Keratinocyte (primary cell): ENCODE results near the gene HSPA12B. TPM values are rescaled to one million over a fixed set of nuclear protein-coding genes. Genes with fewer than 3 reads are reported as not detected.

ENCODE experiments used
- DNase-seq: peaks from one replicate; pipeline ENCODE4 v3.0.0-alpha.2; 2011; ENCODE audit warnings: low read depth, missing footprints, low spot score
- FAIRE-seq: peaks from 2 replicates; lab custom pipeline; 2011; peaks lifted over from hg19 to GRCh38; lab: Jason Lieb, UNC
- H2AFZ ChIP-seq: 2 replicates; pipeline ENCODE4 v1.6.0; 2012; ENCODE audit warnings: low read length, control low read depth, inconsistent platforms; ENCODE audit not compliant: control insufficient read depth
- H3K27ac ChIP-seq: 2 replicates; pipeline ENCODE4 v1.5.1; 2011; ENCODE audit warnings: low read length; ENCODE audit not compliant: control insufficient read depth, insufficient read depth
- H3K27me3 ChIP-seq: 3 replicates; pipeline ENCODE4 v1.6.0; 2011; ENCODE audit warnings: low read length; ENCODE audit not compliant: control insufficient read depth, insufficient read depth; ENCODE audit errors: extremely low read depth
- H3K36me3 ChIP-seq, 2 experiments: 2 replicates in 1 of 2; 3 replicates in 1 of 2; pipeline ENCODE4 v1.5.1; 2011; ENCODE audit warnings: low read length in 2 of 2, mild to moderate bottlenecking in 1 of 2; ENCODE audit not compliant: control insufficient read depth in 2 of 2, insufficient read depth in 2 of 2; ENCODE audit errors: extremely low read depth in 1 of 2
- H3K4me1 ChIP-seq: 3 replicates; pipeline ENCODE4 v1.5.1; 2011; ENCODE audit warnings: low read length; ENCODE audit not compliant: control insufficient read depth, insufficient read depth; ENCODE audit errors: extremely low read depth
- H3K4me2 ChIP-seq: 3 replicates; pipeline ENCODE4 v1.6.0; 2011; ENCODE audit warnings: low read depth, low read length; ENCODE audit not compliant: control insufficient read depth, insufficient read depth; ENCODE audit errors: extremely low read depth
- H3K4me3 ChIP-seq, 3 experiments: fragments of 200-600 bp in 1 of 3; sonication (generic) in 1 of 3; 2 replicates in 2 of 3; 3 replicates in 1 of 3; pipeline ENCODE4 v1.5.1; 2011 to 2016; ENCODE audit warnings: low read length in 3 of 3, mild to moderate bottlenecking in 3 of 3, control low read depth in 2 of 3, inconsistent platforms in 1 of 3, low read depth in 1 of 3, mixed read lengths in 1 of 3, mixed run types in 1 of 3, moderate library complexity in 1 of 3; ENCODE audit not compliant: control insufficient read depth in 2 of 3, insufficient read depth in 2 of 3; ENCODE audit errors: extremely low read depth in 1 of 3
- H3K79me2 ChIP-seq: 2 replicates; pipeline ENCODE4 v1.6.0; 2012; ENCODE audit warnings: low read length; ENCODE audit not compliant: control insufficient read depth, insufficient read depth
- H3K9ac ChIP-seq: 3 replicates; pipeline ENCODE4 v1.6.0; 2011; ENCODE audit warnings: low read length; ENCODE audit not compliant: control insufficient read depth, insufficient read depth; ENCODE audit errors: extremely low read depth
- H3K9me1 ChIP-seq: 3 replicates; pipeline ENCODE4 v1.6.0; 2011; ENCODE audit warnings: low read length; ENCODE audit not compliant: control insufficient read depth, insufficient read depth; ENCODE audit errors: extremely low read depth
- H3K9me3 ChIP-seq: 2 replicates; pipeline ENCODE4 v1.5.1; 2012; ENCODE audit warnings: low read depth, low read length; ENCODE audit not compliant: control insufficient read depth
- H4K20me1 ChIP-seq: 3 replicates; pipeline ENCODE4 v1.6.0; 2011; ENCODE audit warnings: low read length; ENCODE audit not compliant: control insufficient read depth, insufficient read depth; ENCODE audit errors: extremely low read depth
- EZH2 ChIP-seq: IDR thresholded peaks from one replicate; pipeline ENCODE4 v1.6.1; 2012; ENCODE audit warnings: inconsistent platforms, mild to moderate bottlenecking, low read length, moderate library complexity
- dilution Hi-C: fragments of 300-500 bp; cut with MboI; formaldehyde crosslinking; loops from one replicate; pipeline ENCODE4 v1.7.0; 2020; ENCODE audit warnings: low sequenced_read_pairs; ENCODE audit not compliant: extremely low pct_ligation_motif_present
- polyA plus RNA-seq, 5 experiments: library from polyadenylated mRNA; depleted of rRNA in 3 of 5; stranded (reverse) in 3 of 5; stranded (forward) in 1 of 5; unstranded in 1 of 5; fragments of >200 nt; gene quantifications; 1 replicate in 1 of 5; 2 replicates in 3 of 5; 3 replicates in 1 of 5; pipeline versions ENCODE4 v1.2.1 to v1.2.3, GENCODE V29; 2011 to 2012; ENCODE audit warnings: missing spikeins in 2 of 5, low read depth in 1 of 5, low replicate concordance in 1 of 5
- TF ChIP-seq, protein P1 (sequence below), 3 experiments: IDR thresholded peaks in 1 of 3; conservative IDR thresholded peaks in 1 of 3; optimal IDR thresholded peaks in 1 of 3; 2 replicates in 2 of 3; 3 replicates in 1 of 3; pipeline versions ENCODE3 to v1.5.1; 2011; ENCODE audit warnings: low read length in 3 of 3, mild to moderate bottlenecking in 3 of 3, moderate library complexity in 2 of 3, control low read depth in 1 of 3, inconsistent platforms in 1 of 3; ENCODE audit not compliant: insufficient read depth in 2 of 3; ENCODE audit errors: extremely low read depth in 1 of 3

HSPA12B gene
- polyA plus RNA-seq, 1 donor (not counting 4 experiments of a cell fraction or from before 2014, with no cell fraction given) = not detected

DNA sequence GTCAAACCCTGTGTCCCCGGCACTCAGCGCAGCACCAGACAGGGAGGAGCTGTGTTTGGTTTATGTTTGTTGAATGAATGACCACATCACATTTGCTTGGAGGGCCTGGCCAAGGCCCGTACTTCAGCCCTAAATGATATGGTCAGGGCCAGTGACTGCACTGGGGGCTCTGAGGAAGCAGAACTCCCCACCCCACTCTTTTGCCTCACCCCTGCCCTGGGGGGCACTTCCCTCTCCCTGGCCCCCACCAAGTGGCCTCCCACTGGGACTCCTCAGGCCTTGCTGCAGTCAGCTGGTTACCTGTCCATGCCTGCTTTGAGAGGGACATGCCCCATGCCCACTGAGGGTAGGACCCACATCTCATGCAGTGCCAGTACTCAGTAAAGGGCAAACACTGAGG lies 32.2 kb downstream of the HSPA12B start:
- H3K36me3 ChIP-seq = peaks cover 4 to 7% of the 10 kb centered on the region in 2 experiments
- no peaks in the 10 kb centered on the region for H3K9me1 ChIP-seq
- no peak overlapping the region for H2AFZ ChIP-seq
- peaks cover 21% of the 10 kb centered on the region for H3K4me1 ChIP-seq
- TF ChIP-seq, protein P1, sequence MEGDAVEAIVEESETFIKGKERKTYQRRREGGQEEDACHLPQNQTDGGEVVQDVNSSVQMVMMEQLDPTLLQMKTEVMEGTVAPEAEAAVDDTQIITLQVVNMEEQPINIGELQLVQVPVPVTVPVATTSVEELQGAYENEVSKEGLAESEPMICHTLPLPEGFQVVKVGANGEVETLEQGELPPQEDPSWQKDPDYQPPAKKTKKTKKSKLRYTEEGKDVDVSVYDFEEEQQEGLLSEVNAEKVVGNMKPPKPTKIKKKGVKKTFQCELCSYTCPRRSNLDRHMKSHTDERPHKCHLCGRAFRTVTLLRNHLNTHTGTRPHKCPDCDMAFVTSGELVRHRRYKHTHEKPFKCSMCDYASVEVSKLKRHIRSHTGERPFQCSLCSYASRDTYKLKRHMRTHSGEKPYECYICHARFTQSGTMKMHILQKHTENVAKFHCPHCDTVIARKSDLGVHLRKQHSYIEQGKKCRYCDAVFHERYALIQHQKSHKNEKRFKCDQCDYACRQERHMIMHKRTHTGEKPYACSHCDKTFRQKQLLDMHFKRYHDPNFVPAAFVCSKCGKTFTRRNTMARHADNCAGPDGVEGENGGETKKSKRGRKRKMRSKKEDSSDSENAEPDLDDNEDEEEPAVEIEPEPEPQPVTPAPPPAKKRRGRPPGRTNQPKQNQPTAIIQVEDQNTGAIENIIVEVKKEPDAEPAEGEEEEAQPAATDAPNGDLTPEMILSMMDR (optimal IDR thresholded peaks at IDR 0.05 in 1 of 3, IDR thresholded peaks at IDR 0.05 in 1 of 3, conservative IDR thresholded peaks at IDR 0.05 in 1 of 3; ENCODE audit: extremely low read depth in 1 of 3, insufficient read depth in 2 of 3, low read length in 3 of 3) = no peak
- no peak for TF ChIP-seq EZH2
- no peak overlapping the region for H3K4me3 ChIP-seq
- H3K4me2 ChIP-seq = no peak overlapping the region
- FAIRE-seq = no peak
- no peak overlapping the region for H3K9ac ChIP-seq
- no peaks in the 10 kb centered on the region for H3K27me3 ChIP-seq
- no peaks in the 10 kb centered on the region for H3K9me3 ChIP-seq
- dilution Hi-C loops = no loop called here
- DNase-seq = no peak
- H4K20me1 ChIP-seq = no peaks in the 10 kb centered on the region
- H3K27ac ChIP-seq = no peak overlapping the region
- H3K79me2 ChIP-seq = peaks cover 20% of the 10 kb centered on the region

DNA sequence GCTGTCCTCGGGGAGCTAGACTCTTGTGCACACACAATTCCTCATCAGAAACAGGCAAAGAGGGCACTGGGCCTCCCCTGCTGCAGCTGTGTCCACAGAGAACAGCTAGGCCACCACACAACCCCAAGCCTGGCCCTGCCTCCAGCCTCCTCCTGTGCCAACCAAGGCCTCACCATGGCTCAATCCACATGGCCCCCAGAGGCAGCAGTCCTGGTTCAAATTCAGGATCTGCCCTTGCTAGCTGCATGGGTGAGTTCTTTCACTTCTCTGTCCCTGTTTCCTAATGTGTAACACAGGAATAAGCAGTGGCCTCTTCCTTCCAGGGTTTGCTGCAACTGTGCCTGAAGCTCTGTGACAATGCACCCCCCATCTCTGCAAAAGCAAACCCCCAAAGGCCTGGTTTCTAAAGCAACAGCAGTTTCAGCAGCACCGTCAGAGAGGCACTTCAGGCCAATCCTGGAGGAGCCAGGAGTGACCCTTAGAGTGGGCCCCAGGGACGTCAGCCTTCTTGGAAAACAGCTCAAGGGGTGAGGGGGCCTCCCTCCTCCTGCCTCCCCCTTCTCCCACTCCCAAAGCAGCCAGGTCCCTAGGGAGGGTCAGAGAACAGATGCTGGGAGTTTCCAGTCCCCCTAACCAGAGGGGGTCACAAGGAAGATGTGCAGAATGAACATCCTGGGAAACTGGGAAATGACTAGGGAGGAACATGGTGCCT lies 32.8 kb downstream of the HSPA12B start:
- FAIRE-seq (no peak), DNase-seq (no peak)
- H3K79me2 ChIP-seq = peaks cover 18% of the 10 kb centered on the region
- H3K27me3 ChIP-seq = no peaks in the 10 kb centered on the region
- no peak overlapping the region for H2AFZ ChIP-seq
- no peaks in the 10 kb centered on the region for H3K9me1 ChIP-seq
- H3K36me3 ChIP-seq = peaks cover 0 to 4% of the 10 kb centered on the region in 2 experiments
- H3K4me1 ChIP-seq = peaks cover 21% of the 10 kb centered on the region
- no peaks in the 10 kb centered on the region for H4K20me1 ChIP-seq
- H3K4me3 ChIP-seq = no peak overlapping the region
- dilution Hi-C loops = no loop called here
- H3K27ac ChIP-seq = no peak overlapping the region
- no peak overlapping the region for H3K9ac ChIP-seq
- TF ChIP-seq, protein P1 (optimal IDR thresholded peaks at IDR 0.05 in 1 of 3, IDR thresholded peaks at IDR 0.05 in 1 of 3, conservative IDR thresholded peaks at IDR 0.05 in 1 of 3; ENCODE audit: extremely low read depth in 1 of 3, insufficient read depth in 2 of 3, low read length in 3 of 3) = no peak
- TF ChIP-seq EZH2 = no peak
- no peak overlapping the region for H3K4me2 ChIP-seq
- no peaks in the 10 kb centered on the region for H3K9me3 ChIP-seq
